ENCODE measurements around the gene KRT7. TPM values are rescaled to one million over a fixed set of nuclear protein-coding genes. Genes with fewer than 3 reads are reported as not detected.

The KRT7 gene
- total RNA-seq, 4 donors from 2014 or later, result 2.4 to 4.0 (median 3.7) TPM

- no peak for TF ChIP-seq CTCF (IDR thresholded peaks at IDR 0.05; ENCODE audit: low read depth)
Measured at GRCh38 chr12:52200781-52201450, 32.1 kb upstream of the KRT7 start.

- TF ChIP-seq CTCF (IDR thresholded peaks at IDR 0.05; ENCODE audit: low read depth), result no peak
Measured at GRCh38 chr12:52201451-52201839, 31.6 kb upstream of the KRT7 start.

GRCh38 chr12:52202361-52203078 lies 30.5 kb upstream of the KRT7 start:
- no peak for TF ChIP-seq CTCF (IDR thresholded peaks at IDR 0.05; ENCODE audit: low read depth)

- no peak for TF ChIP-seq CTCF (IDR thresholded peaks at IDR 0.05; ENCODE audit: low read depth)
Measured at GRCh38 chr12:52203079-52203921, 29.7 kb upstream of the KRT7 start.

GRCh38 chr12:52204095-52204930 lies 28.7 kb upstream of the KRT7 start:
- TF ChIP-seq CTCF (IDR thresholded peaks at IDR 0.05; ENCODE audit: low read depth), result no peak

- no peak for TF ChIP-seq CTCF (IDR thresholded peaks at IDR 0.05; ENCODE audit: low read depth)
Measured at GRCh38 chr12:52204931-52205505, 28.0 kb upstream of the KRT7 start.

Measured in subcutaneous adipose tissue (tissue), 4 donors.